ENCODE data around the gene GLI1.

DNA sequence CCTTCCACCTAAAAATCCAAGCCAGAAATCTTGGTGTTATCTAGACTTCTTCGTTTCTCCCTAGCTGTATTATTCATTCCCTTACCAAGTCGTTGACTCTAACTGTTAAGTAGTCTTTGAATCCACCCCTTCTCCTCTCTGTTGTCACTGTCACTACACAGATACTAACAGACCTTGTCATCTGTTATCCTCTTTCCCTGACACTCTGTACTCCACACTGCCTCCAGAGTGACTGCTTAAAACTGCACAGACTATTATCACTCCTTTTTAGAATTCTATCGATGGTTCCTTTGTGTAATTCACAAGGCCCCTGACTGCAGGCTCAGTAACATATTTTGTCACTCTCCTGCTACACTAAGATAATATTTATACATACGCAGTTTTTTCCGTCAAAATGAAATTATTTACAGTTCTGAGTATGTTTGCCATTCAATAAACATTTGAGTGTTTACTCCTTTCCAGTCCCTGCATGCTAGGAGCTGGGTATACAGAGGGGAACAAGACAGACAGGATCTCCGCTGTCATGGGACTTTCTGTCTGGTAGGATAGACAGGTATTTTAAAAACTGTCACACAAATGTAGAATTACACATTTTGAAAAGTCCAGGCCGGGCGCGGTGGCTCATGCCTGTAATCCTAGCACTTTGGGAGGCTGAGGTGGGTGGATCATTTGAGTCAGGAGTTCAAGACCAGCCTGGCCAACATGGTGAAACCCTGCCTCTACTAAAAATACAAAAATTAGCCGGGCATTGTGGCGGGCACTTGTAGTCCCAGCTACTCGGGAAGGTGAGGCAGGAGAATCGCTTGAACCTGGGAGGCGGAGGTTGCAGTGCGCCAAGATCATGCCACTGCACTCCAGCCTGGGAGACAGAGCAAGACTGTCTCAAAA, 32.1 kb downstream of the GLI1 start:
- TF ChIP-seq, protein P1, sequence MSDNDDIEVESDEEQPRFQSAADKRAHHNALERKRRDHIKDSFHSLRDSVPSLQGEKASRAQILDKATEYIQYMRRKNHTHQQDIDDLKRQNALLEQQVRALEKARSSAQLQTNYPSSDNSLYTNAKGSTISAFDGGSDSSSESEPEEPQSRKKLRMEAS (IDR thresholded peaks at IDR 0.05): no peak
- no peak for TF ChIP-seq MYC (IDR thresholded peaks at IDR 0.05; ENCODE audit: borderline replicate concordance, low read length)
- no peak for TF ChIP-seq POLR2A (IDR thresholded peaks at IDR 0.05; ENCODE audit: low read length)
- TF ChIP-seq NR3C1 (IDR thresholded peaks at IDR 0.05): no peak
- no peak for TF ChIP-seq HDAC2 (IDR thresholded peaks at IDR 0.05)
- TF ChIP-seq, protein P2, sequence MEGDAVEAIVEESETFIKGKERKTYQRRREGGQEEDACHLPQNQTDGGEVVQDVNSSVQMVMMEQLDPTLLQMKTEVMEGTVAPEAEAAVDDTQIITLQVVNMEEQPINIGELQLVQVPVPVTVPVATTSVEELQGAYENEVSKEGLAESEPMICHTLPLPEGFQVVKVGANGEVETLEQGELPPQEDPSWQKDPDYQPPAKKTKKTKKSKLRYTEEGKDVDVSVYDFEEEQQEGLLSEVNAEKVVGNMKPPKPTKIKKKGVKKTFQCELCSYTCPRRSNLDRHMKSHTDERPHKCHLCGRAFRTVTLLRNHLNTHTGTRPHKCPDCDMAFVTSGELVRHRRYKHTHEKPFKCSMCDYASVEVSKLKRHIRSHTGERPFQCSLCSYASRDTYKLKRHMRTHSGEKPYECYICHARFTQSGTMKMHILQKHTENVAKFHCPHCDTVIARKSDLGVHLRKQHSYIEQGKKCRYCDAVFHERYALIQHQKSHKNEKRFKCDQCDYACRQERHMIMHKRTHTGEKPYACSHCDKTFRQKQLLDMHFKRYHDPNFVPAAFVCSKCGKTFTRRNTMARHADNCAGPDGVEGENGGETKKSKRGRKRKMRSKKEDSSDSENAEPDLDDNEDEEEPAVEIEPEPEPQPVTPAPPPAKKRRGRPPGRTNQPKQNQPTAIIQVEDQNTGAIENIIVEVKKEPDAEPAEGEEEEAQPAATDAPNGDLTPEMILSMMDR (IDR thresholded peaks at IDR 0.05): no peak
